Posterior cingulate gyrus (tissue), 11 donors: Measurements from ENCODE around the gene ZNF14.
"Not testable (repeated sequence)": the region's sequence is repeated elsewhere in the genome, so short reads cannot be mapped to it uniquely, and the experiment has no call there.

Source experiments
- DNase-seq, 10 donors: peaks; one replicate each; pipeline versions ENCODE4 v3.0.0 to v3.0.0-alpha.2; 2020 to 2021; ENCODE audit warnings: mixed read lengths in 3 of 10
- intact Hi-C: fragments of 100-400 bp; cut with DNase I; formaldehyde crosslinking; loops from one replicate; pipeline ENCODE4 v1.15.1; 2023

ZNF14 gene

GRCh38 chr19:19697589-19697988, 35.3 kb downstream of the ZNF14 start:
- intact Hi-C loops = no loop called here
- no peak for DNase-seq

- intact Hi-C loops = no loop called here
- no peak for DNase-seq
Observed at GRCh38 chr19:19696386-19696785, 36.5 kb downstream of the ZNF14 start.

- DNase-seq = no peak
Observed at GRCh38 chr19:19691683-19692082, 41.2 kb downstream of the ZNF14 start.

GRCh38 chr19:19689023-19689422, 43.9 kb downstream of the ZNF14 start:
- DNase-seq, intact Hi-C loops: not testable (repeated sequence)

More at GRCh38 chr19:19691683-19692082, 41.2 kb downstream of the ZNF14 start:
- intact Hi-C loops = no loop called here

GRCh38 chr19:19687090-19687489, 45.8 kb downstream of the ZNF14 start:
- intact Hi-C loops = no loop called here
- no peak for DNase-seq

- DNase-seq = no peak
- intact Hi-C loops = no loop called here
Observed at GRCh38 chr19:19686580-19686979, 46.3 kb downstream of the ZNF14 start.

GRCh38 chr19:19686119-19686518, 46.8 kb downstream of the ZNF14 start:
- DNase-seq, intact Hi-C loops: not testable (repeated sequence)

- peak in 1 of 10 donors; percentile 44 for DNase-seq
- intact Hi-C loops = loop anchor here (10.0 kb wide), 1 partner anchor 55 kb away; the partner anchor contains the start of gene ZNF14
Observed at GRCh38 chr19:19679176-19680073, 53.5 kb downstream of the ZNF14 start.

GRCh38 chr19:19677579-19677978, 55.3 kb downstream of the ZNF14 start:
- DNase-seq = peak in 2 of 10 donors; percentile 11 to 43

GRCh38 chr19:19674315-19674714, 58.6 kb downstream of the ZNF14 start:
- DNase-seq = peak in 2 of 10 donors; percentile 6 to 35

More at GRCh38 chr19:19677579-19677978, 55.3 kb downstream of the ZNF14 start:
- intact Hi-C loops = loop anchor here (10.0 kb wide), 1 partner anchor 57 kb away; the partner anchor contains the start of gene ZNF14

GRCh38 chr19:19672816-19673215, 60.1 kb downstream of the ZNF14 start:
- peak in 2 of 10 donors; percentile 13 to 19 for DNase-seq
- intact Hi-C loops = loop anchor here (10.0 kb wide), 1 partner anchor 62 kb away; the partner anchor contains the start of gene ZNF14

More at GRCh38 chr19:19674315-19674714, 58.6 kb downstream of the ZNF14 start:
- intact Hi-C loops = loop anchor here (10.0 kb wide), 1 partner anchor 60 kb away; the partner anchor contains the start of gene ZNF14

- peak in 2 of 10 donors; percentile 16 to 39 for DNase-seq
- intact Hi-C loops = loop anchor here (10.0 kb wide), 1 partner anchor 65 kb away; the partner anchor contains the start of gene ZNF14
Observed at GRCh38 chr19:19670070-19670551, 62.8 kb downstream of the ZNF14 start.

- intact Hi-C loops = loop anchor here (10.0 kb wide), 1 partner anchor 196 kb away; the partner anchor contains the start of gene ZNF253
- DNase-seq = peak; percentile 91 to 99 (median 96)
Observed at GRCh38 chr19:19668230-19669012, 64.5 kb downstream of the ZNF14 start, which contains the start of gene ZNF101. TSS of gene ZNF101 (plus strand) at chr19:19668839. CDS start at chr19:19668964, 125 bp downstream.

- intact Hi-C loops = loop anchor here (10.0 kb wide), 1 partner anchor 199 kb away; the partner anchor contains the start of gene ZNF253
Observed at GRCh38 chr19:19665420-19665948, 67.4 kb downstream of the ZNF14 start.

GRCh38 chr19:19663256-19664120, 69.4 kb downstream of the ZNF14 start, which contains the start of gene ATP13A1:
TSS of gene ATP13A1 (minus strand) at chr19:19663676. CDS start at chr19:19663666, 10 bp downstream.
- intact Hi-C loops = loop anchor here (5.0 to 10.0 kb wide), 2 partner anchors 114 to 201 kb away; partner anchors contain the start of gene ZNF253
- DNase-seq = peak; percentile 93 to 99 (median 96)

More at GRCh38 chr19:19665420-19665948, 67.4 kb downstream of the ZNF14 start:
- peak in 3 of 10 donors; percentile 26 to 49 (median 42) for DNase-seq

GRCh38 chr19:19662871-19663255, 70.0 kb downstream of the ZNF14 start:
- no peak for DNase-seq
- intact Hi-C loops = loop anchor here (5.0 to 10.0 kb wide), 2 partner anchors 114 to 202 kb away; partner anchors contain the start of gene ZNF253

- peak in 3 of 10 donors; percentile 28 to 40 (median 37) for DNase-seq
- intact Hi-C loops = loop anchor here (5.0 to 10.0 kb wide), 2 partner anchors 115 to 202 kb away; partner anchors contain the start of gene ZNF253
Observed at GRCh38 chr19:19662344-19662743, 70.6 kb downstream of the ZNF14 start.

GRCh38 chr19:19661675-19662251, 71.1 kb downstream of the ZNF14 start:
- intact Hi-C loops = loop anchor here (5.0 to 10.0 kb wide), 2 partner anchors 116 to 203 kb away; partner anchors contain the start of gene ZNF253

More at GRCh38 chr19:19661675-19662251, 71.1 kb downstream of the ZNF14 start:
- DNase-seq = peak in 3 of 10 donors; percentile 35 to 65 (median 41)
